GM23248 (cell line): ENCODE measurements around the gene ASIC2.

Experiments
- EZH2 ChIP-seq: fragments of 200-600 bp; sonication (generic); IDR thresholded peaks from 2 replicates; pipeline ENCODE4 v1.6.1; 2018; ENCODE audit warnings: antibody characterized with exemption, mild to moderate bottlenecking; ENCODE audit not compliant: insufficient read depth, poor library complexity, severe bottlenecking
- EZH2phosphoT487 ChIP-seq: fragments of 200-600 bp; sonication (generic); IDR thresholded peaks from 2 replicates; pipeline ENCODE4 v1.6.1; 2018; ENCODE audit warnings: antibody characterized with exemption, moderate library complexity, mild to moderate bottlenecking, low read depth; ENCODE audit not compliant: insufficient read depth

GRCh38 chr17:32988481-32989101 lies 304.5 kb downstream of the ASIC2 start:
- no peak for TF ChIP-seq EZH2phosphoT487
- no peak for TF ChIP-seq EZH2
